ENCODE results near the gene MAP2K6.

GRCh38 chr17:69427486-69428197 is 13.1 kb downstream of the MAP2K6 start:
- no peak for TF ChIP-seq CTCF (IDR thresholded peaks at IDR 0.05)
- TF ChIP-seq POLR2A (IDR thresholded peaks at IDR 0.05) = no peak
- no peak for TF ChIP-seq POLR2AphosphoS5 (IDR thresholded peaks at IDR 0.05)
